K562 (cell line): ENCODE data around the gene LAMA3. TPM values are rescaled to one million over a fixed set of nuclear protein-coding genes. Genes with fewer than 3 reads are reported as not detected.

Experiments used
- ATAC-seq: fragments of 200-7000 bp; cut with Tn5 transposase; 3 replicates; pipeline ENCODE4 v1.9.1; 2020; ENCODE audit warnings: moderate library complexity
- BruUV-seq: library from RNA; stranded (reverse); fragments of 400-500 nt; replicated peaks from 2 replicates; lab custom pipeline; 2021; lab: Mats Ljungman, UMichigan
- CTCF ChIA-PET: fragments of 300-600 bp; formaldehyde crosslinking; extraction: SDS; loops from one replicate; lab custom pipeline; 2021; ENCODE audit warnings: low intra/inter-chr PET ratio; lab: Yijun Ruan, JAX
- POLR2A ChIA-PET: fragments of 300-600, 350-650 bp; sonication (Branson Sonifier 250); formaldehyde crosslinking; extraction: SDS; loops from one replicate; lab custom pipeline; 2021; ENCODE audit warnings: antibody characterized with exemption, inconsistent platforms; lab: Yijun Ruan, JAX
- DNase-seq, 4 experiments: peaks; one replicate each; pipeline versions ENCODE4 v3.0.0 to v3.0.0-alpha.2; 2011 to 2018; ENCODE audit warnings: low spot score in 3 of 4, mixed read lengths in 3 of 4; ENCODE audit errors: extremely low read depth in 1 of 4
- FAIRE-seq: peaks from 2 replicates; lab custom pipeline; 2011; peaks lifted over from hg19 to GRCh38; lab: Jason Lieb, UNC
- H2AFZ ChIP-seq: 2 replicates; pipeline ENCODE4 v1.6.0; 2011; ENCODE audit warnings: low read depth, low read length, control low read depth, inconsistent platforms
- H3K27ac ChIP-seq: fragments of 200-600 bp; 3 replicates; pipeline ENCODE4 v1.8.0; 2011; ENCODE audit warnings: low read depth, mild to moderate bottlenecking, control low read depth, inconsistent platforms, low read length, moderate library complexity, mixed read lengths; ENCODE audit errors: extremely low read depth
- H3K27me3 ChIP-seq, 2 experiments: fragments of 300-600 bp in 1 of 2; 2 replicates in 1 of 2; 3 replicates in 1 of 2; pipeline versions ENCODE4 v1.6.0 to v1.8.0; 2011; ENCODE audit warnings: inconsistent platforms in 2 of 2, low read length in 2 of 2, mild to moderate bottlenecking in 1 of 2, mixed read lengths in 1 of 2, moderate library complexity in 1 of 2; ENCODE audit not compliant: control insufficient read depth in 2 of 2, insufficient read depth in 2 of 2
- H3K36me3 ChIP-seq: fragments of 300-600 bp; 3 replicates; pipeline ENCODE4 v1.8.0; 2011; ENCODE audit warnings: mild to moderate bottlenecking, low read length, inconsistent platforms; ENCODE audit not compliant: control insufficient read depth, insufficient read depth
- H3K4me1 ChIP-seq, 2 experiments: fragments of 200-600 bp in 1 of 2; replicated peaks in 1 of 2; 2 replicates in 1 of 2; 3 replicates in 1 of 2; pipeline versions ENCODE4 v1.5.1 to v1.8.0; 2011; ENCODE audit warnings: inconsistent platforms in 2 of 2, low read length in 2 of 2, mild to moderate bottlenecking in 1 of 2, mixed read lengths in 1 of 2, moderate library complexity in 1 of 2; ENCODE audit not compliant: control insufficient read depth in 2 of 2, insufficient read depth in 2 of 2
- H3K4me2 ChIP-seq: 2 replicates; pipeline ENCODE4 v1.6.1; 2011; ENCODE audit warnings: low read length, control low read depth, inconsistent platforms, mixed read lengths; ENCODE audit not compliant: insufficient read depth
- H3K4me3 ChIP-seq: fragments of 200-600 bp; sonication (generic), shearing (Covaris generic); 2 replicates; pipeline ENCODE4 v1.5.1; 2016; ENCODE audit warnings: control low read depth, inconsistent platforms
- H3K79me2 ChIP-seq: fragments of 200-600 bp; 3 replicates; pipeline ENCODE4 v1.8.0; 2011; ENCODE audit warnings: low read length, inconsistent platforms; ENCODE audit not compliant: control insufficient read depth, insufficient read depth
- H3K9ac ChIP-seq, 2 experiments: 2 replicates each; pipeline versions ENCODE4 v1.6.0 to v1.6.1; 2011; ENCODE audit warnings: low read depth in 2 of 2, low read length in 2 of 2, control low read depth in 1 of 2, inconsistent platforms in 1 of 2, mild to moderate bottlenecking in 1 of 2, mixed read lengths in 1 of 2; ENCODE audit not compliant: insufficient read depth in 1 of 2
- H3K9me1 ChIP-seq: one replicate; pipeline ENCODE4 v1.6.0; 2011; ENCODE audit warnings: inconsistent platforms, mild to moderate bottlenecking, low read length, moderate library complexity; ENCODE audit not compliant: control insufficient read depth, insufficient read depth
- H3K9me3 ChIP-seq: replicated peaks from 2 replicates; pipeline ENCODE4 v1.5.1; 2011; ENCODE audit warnings: low read depth, low read length, inconsistent platforms; ENCODE audit not compliant: control insufficient read depth, insufficient read depth
- H4K20me1 ChIP-seq: replicated peaks from 2 replicates; pipeline ENCODE4 v1.6.1; 2011; ENCODE audit warnings: low read length, inconsistent platforms, mixed read lengths; ENCODE audit not compliant: control insufficient read depth, insufficient read depth
- CC2D1A ChIP-seq: fragments of 450-650 bp; IDR thresholded peaks from 2 replicates; pipeline ENCODE4 v1.6.1; 2017; ENCODE audit warnings: mild to moderate bottlenecking
- CGGBP1 ChIP-seq: fragments of 250-450 bp; sonication (Bioruptor Pico); IDR thresholded peaks from 2 replicates; pipeline ENCODE4 v1.9.0; 2021; ENCODE audit warnings: mild to moderate bottlenecking
- CSDE1 ChIP-seq, 2 experiments: fragments of 450-650 bp; IDR thresholded peaks; 2 replicates each; pipeline ENCODE4 v1.6.1; 2016; ENCODE audit warnings: mild to moderate bottlenecking in 1 of 2
- JUND ChIP-seq, 2 experiments: IDR thresholded peaks; 2 replicates in 1 of 2; 3 replicates in 1 of 2; pipeline ENCODE4 v1.6.1; 2011; ENCODE audit warnings: borderline replicate concordance in 2 of 2, low read depth in 2 of 2, low read length in 2 of 2, improper control_type of control experiment in 1 of 2, missing biosample characterization in 1 of 2, missing genetic modification characterization in 1 of 2, missing genetic modification reagents in 1 of 2
- NFYB ChIP-seq: IDR thresholded peaks from 2 replicates; pipeline ENCODE4 v1.6.1; 2011; ENCODE audit warnings: mild to moderate bottlenecking, moderate library complexity; ENCODE audit not compliant: insufficient read length; ENCODE audit errors: extremely low read depth
- NONO ChIP-seq, 2 experiments: fragments of 200-400 bp in 1 of 2; fragments of 450-650 bp in 1 of 2; formaldehyde crosslinking in 1 of 2; IDR thresholded peaks; 2 replicates each; pipeline ENCODE4 v1.6.1; 2017; ENCODE audit warnings: low read depth in 2 of 2, mild to moderate bottlenecking in 2 of 2, moderate library complexity in 2 of 2, low read length in 1 of 2
- ZBTB9 ChIP-seq: fragments of 450-650 bp; formaldehyde crosslinking; IDR thresholded peaks from 2 replicates; pipeline ENCODE4 v1.4.0; 2020; ENCODE audit warnings: mild to moderate bottlenecking, moderate library complexity
- WGBS: fragments of 100-300 bp; shearing (Covaris generic); methylation state at CpG from one replicate; pipeline ENCODE4 v1.1.6; 2016; ENCODE audit warnings: low coverage, mixed read lengths; ENCODE audit not compliant: insufficient coverage; ENCODE audit errors: missing lambda C conversion rate; 5-methylcytosine and 5-hydroxymethylcytosine counted together
- in situ Hi-C: fragments of 300-500 bp; cut with MboI; formaldehyde crosslinking; loops from 4 replicates; pipeline ENCODE4 v1.15.0; 2018; ENCODE audit warnings: inconsistent platforms, mixed read lengths
- intact Hi-C: fragments of 100-400 bp; cut with micrococcal nuclease; formaldehyde crosslinking; loops from 2 replicates; pipeline ENCODE4 v1.14.2; 2022
- polyA plus RNA-seq, 8 experiments: library from polyadenylated mRNA; depleted of rRNA in 4 of 8; stranded (reverse) in 5 of 8; unstranded in 3 of 8; fragments of >200 nt; fragmentation: Nextera tagmentation in 2 of 8; fragmentation: Illumina TruSeq in 1 of 8; extraction: Ambion mirVana in 2 of 8; extraction: Trizol in 1 of 8; gene quantifications; 2 replicates each; pipeline versions ENCODE4 v1.2.1 to v1.2.3, GENCODE V29; 2011 to 2014; ENCODE audit warnings: inconsistent platforms in 1 of 8, missing spikeins in 1 of 8
- total RNA-seq, 7 experiments: library from RNA; depleted of rRNA in 6 of 7; stranded (reverse); fragments of >200 nt in 6 of 7; fragmentation: Illumina TruSeq in 2 of 7; extraction: Trizol in 2 of 7; gene quantifications; 2 replicates each; pipeline versions ENCODE4 v1.2.1 to v1.2.3, GENCODE V29; 2011 to 2021; ENCODE audit warnings: low replicate concordance in 1 of 7

The LAMA3 gene
- total and polyA plus RNA-seq, 9 of the 15 experiments (the other 6 are each of a cell fraction or from before 2014, with no cell fraction given) = 0.07 TPM; not detected in 8

GRCh38 chr18:23977719-23978483 lies 288.6 kb downstream of the LAMA3 start:
- no peak overlapping the region for H3K27ac ChIP-seq

More at GRCh38 chr18:23977719-23978483, 288.6 kb downstream of the LAMA3 start:
- FAIRE-seq = no peak
- Histone ChIP-seq H2AFZ (no peak overlapping the region), H3K27me3 (peaks cover 9 to 12% of the 10 kb centered on the region in 2 experiments; a peak in 2 of 5 replicates), H3K79me2 (no peaks in the 10 kb centered on the region), H3K9ac (no peak overlapping the region)
- POLR2A ChIA-PET = no interaction called here
- no peak for TF ChIP-seq JUND (IDR thresholded peaks at IDR 0.05; ENCODE audit: borderline replicate concordance, low read depth, low read length)
- no peak for TF ChIP-seq JUND (tag; IDR thresholded peaks at IDR 0.05; ENCODE audit: borderline replicate concordance, low read depth, low read length)
- TF ChIP-seq CSDE1 (IDR thresholded peaks at IDR 0.05) = no peak
- no peak for TF ChIP-seq ZBTB9
- TF ChIP-seq NONO (IDR thresholded peaks at IDR 0.05; ENCODE audit: low read depth in 2 of 2, low read length in 1 of 2) = no peak
- no peak for TF ChIP-seq CC2D1A
- TF ChIP-seq NFYB = no peak
- TF ChIP-seq CGGBP1 (CRISPR knock-in tag) = no peak
- TF ChIP-seq, all 486 proteins: peak for 0
- no peaks in the 10 kb centered on the region for H3K4me1 ChIP-seq
- no peak for DNase-seq
- 0 out of 2 replicates have a peak, but pooled peaks cover 3% of the 10 kb centered on the region for H4K20me1 ChIP-seq
- no TSS peak for BruUV-seq
- WGBS = 0% methylated on average over 1 of the region's 1 CpG
- no peak for ATAC-seq
- intact Hi-C loops = no loop called here
- no peaks in the 10 kb centered on the region for H3K9me3 ChIP-seq
- no peak overlapping the region for H3K4me2 ChIP-seq
- no peak overlapping the region for H3K4me3 ChIP-seq
- no peaks in the 10 kb centered on the region for H3K9me1 ChIP-seq
- CTCF ChIA-PET = no interaction called here
- in situ Hi-C loops = no loop called here
- H3K36me3 ChIP-seq = no peaks in the 10 kb centered on the region
